ENCODE results near the gene EGFL7.

The EGFL7 gene

DNA sequence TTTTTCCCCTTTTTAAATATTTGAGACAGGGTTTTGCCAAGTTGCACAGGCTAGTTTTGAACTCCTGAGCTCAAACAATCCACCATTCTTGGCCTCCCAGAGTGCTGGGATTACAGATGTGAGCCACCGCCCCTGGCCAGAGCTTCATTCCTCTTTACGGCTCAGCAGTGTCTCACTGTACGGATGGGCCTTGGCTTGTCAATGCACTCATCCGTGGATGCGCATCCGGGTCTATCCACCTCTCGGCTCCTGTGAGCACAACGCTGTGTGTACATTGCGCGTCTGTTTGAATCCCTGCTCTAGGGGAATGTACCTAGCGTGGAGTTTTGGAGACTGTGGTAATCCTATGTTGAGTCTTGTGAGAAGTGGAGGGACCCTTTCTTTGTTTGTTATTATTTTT, 10.9 kb upstream of the EGFL7 start:
- DNase-seq (ENCODE audit: low read depth), result no peak
- TF ChIP-seq CTCF (IDR thresholded peaks at IDR 0.05; ENCODE audit: low read depth, low read length, missing control alignments), result no peak
- in situ Hi-C loops (cut with HindIII; ENCODE audit: low sequenced_read_pairs), result no loop called here
- H3K4me3 ChIP-seq (ENCODE audit: low read depth, low read length), result no peak overlapping the region

- H3K4me3 ChIP-seq (ENCODE audit: low read depth, low read length), result no peak overlapping the region
- DNase-seq (ENCODE audit: low read depth), result no peak
- TF ChIP-seq CTCF (IDR thresholded peaks at IDR 0.05; ENCODE audit: low read depth, low read length, missing control alignments), result no peak
- in situ Hi-C loops (cut with HindIII; ENCODE audit: low sequenced_read_pairs), result no loop called here
Observed at GRCh38 chr9:136653323-136654079, 9.2 kb upstream of the EGFL7 start.

GRCh38 chr9:136654820-136655535, 7.7 kb upstream of the EGFL7 start:
- no peak for DNase-seq (ENCODE audit: low read depth)
- no peak overlapping the region for H3K4me3 ChIP-seq (ENCODE audit: low read depth, low read length)
- TF ChIP-seq CTCF (IDR thresholded peaks at IDR 0.05; ENCODE audit: low read depth, low read length, missing control alignments), result no peak
- in situ Hi-C loops (cut with HindIII; ENCODE audit: low sequenced_read_pairs), result no loop called here

DNA sequence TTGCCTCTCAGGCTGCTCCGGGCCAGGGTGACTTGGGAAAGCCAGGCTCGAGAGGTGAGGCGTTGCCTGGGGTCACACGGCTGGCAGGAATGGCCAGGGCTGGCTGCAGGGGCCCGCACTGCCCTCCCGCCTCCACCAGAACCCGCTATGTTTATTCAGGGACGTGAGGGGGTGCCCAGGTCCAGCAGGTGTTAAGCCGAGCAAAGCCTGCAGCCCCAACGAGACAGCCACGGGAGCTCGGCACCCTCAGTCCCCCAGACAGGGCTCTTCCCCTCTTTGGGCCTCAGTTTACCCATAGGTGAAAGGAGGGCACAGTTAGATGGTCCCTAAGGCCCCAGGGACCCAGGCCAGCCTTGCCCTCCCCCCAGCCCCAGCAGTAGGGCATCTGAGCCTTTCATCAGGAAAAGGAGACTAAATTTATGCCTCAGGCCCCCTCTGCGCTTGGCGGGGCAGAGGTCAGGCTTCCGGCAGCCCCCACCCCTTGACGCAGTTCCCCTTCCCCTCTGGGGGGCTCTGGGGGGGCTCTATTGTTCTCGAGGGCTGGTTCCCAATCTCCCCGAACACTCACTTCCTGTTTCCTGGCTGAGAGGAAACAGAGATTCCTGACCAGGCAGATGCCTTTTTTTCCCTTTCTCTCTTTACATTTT, 7.1 kb upstream of the EGFL7 start:
- in situ Hi-C loops (cut with HindIII; ENCODE audit: low sequenced_read_pairs), result no loop called here
- H3K4me3 ChIP-seq (ENCODE audit: low read depth, low read length), result no peak overlapping the region
- no peak for DNase-seq (ENCODE audit: low read depth)
- no peak for TF ChIP-seq CTCF (IDR thresholded peaks at IDR 0.05; ENCODE audit: low read depth, low read length, missing control alignments)

- no peak overlapping the region for H3K4me3 ChIP-seq (ENCODE audit: low read depth, low read length)
- in situ Hi-C loops (cut with HindIII; ENCODE audit: low sequenced_read_pairs), result no loop called here
- no peak for TF ChIP-seq CTCF (IDR thresholded peaks at IDR 0.05; ENCODE audit: low read depth, low read length, missing control alignments)
- no peak for DNase-seq (ENCODE audit: low read depth)
Observed at GRCh38 chr9:136656183-136656738, 6.5 kb upstream of the EGFL7 start.

GRCh38 chr9:136656795-136657611, 5.7 kb upstream of the EGFL7 start:
- TF ChIP-seq CTCF (IDR thresholded peaks at IDR 0.05; ENCODE audit: low read depth, low read length, missing control alignments), result no peak
- no peak overlapping the region for H3K4me3 ChIP-seq (ENCODE audit: low read depth, low read length)
- no peak for DNase-seq (ENCODE audit: low read depth)
- in situ Hi-C loops (cut with HindIII; ENCODE audit: low sequenced_read_pairs), result no loop called here

All from astrocyte of the cerebellum (primary cell).